Gastrocnemius medialis (tissue), 4 donors: ENCODE measurements around the gene GLE1.

ENCODE experiments used
- POLR2A ChIP-seq, 2 donors: fragments of 450-650 bp; IDR thresholded peaks; one replicate each; pipeline ENCODE4 v1.6.1; 2017; ENCODE audit warnings: antibody characterized with exemption in 2 of 2, mild to moderate bottlenecking in 2 of 2, moderate library complexity in 2 of 2
- TF ChIP-seq, protein P1 (sequence below), 5 experiments: fragments of 450-650 bp in 3 of 5; fragments of 200-600 bp in 2 of 5; sonication (generic) in 2 of 5; IDR thresholded peaks in 4 of 5; conservative IDR thresholded peaks in 1 of 5; 1 replicate in 4 of 5; 2 replicates in 1 of 5; pipeline ENCODE4 v1.5.1; 2016 to 2019; ENCODE audit warnings: antibody characterized with exemption in 5 of 5, mild to moderate bottlenecking in 3 of 5, moderate library complexity in 3 of 5

DNA sequence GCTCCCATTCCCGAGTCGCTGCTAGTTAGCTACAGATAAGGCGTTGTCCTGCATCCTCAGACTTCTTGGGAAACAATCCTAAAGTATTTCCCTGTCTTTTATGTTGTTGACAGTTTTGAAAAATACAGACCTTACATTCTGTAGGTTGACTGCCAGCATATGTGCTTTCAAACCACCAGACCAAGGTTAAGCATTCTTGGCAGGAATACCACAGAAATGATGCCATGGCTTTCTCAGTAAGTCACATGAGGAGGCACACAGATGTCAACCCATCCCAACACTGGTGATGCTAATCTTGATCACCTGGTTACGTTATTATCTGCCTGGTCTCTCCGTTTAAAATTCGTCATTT is 871 bp downstream of the GLE1 start:
- TF ChIP-seq, protein P1, sequence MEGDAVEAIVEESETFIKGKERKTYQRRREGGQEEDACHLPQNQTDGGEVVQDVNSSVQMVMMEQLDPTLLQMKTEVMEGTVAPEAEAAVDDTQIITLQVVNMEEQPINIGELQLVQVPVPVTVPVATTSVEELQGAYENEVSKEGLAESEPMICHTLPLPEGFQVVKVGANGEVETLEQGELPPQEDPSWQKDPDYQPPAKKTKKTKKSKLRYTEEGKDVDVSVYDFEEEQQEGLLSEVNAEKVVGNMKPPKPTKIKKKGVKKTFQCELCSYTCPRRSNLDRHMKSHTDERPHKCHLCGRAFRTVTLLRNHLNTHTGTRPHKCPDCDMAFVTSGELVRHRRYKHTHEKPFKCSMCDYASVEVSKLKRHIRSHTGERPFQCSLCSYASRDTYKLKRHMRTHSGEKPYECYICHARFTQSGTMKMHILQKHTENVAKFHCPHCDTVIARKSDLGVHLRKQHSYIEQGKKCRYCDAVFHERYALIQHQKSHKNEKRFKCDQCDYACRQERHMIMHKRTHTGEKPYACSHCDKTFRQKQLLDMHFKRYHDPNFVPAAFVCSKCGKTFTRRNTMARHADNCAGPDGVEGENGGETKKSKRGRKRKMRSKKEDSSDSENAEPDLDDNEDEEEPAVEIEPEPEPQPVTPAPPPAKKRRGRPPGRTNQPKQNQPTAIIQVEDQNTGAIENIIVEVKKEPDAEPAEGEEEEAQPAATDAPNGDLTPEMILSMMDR (IDR thresholded peaks at IDR 0.05 in 4 of 5, conservative IDR thresholded peaks at IDR 0.05 in 1 of 5) = no peak
- no peak for TF ChIP-seq POLR2A (IDR thresholded peaks at IDR 0.05)
